Activated T-cell treated with anti-CD3 and anti-CD28 coated beads for 24 hours (primary cell): Measurements from ENCODE around the gene CDHR1.

Source experiments
- DNase-seq: peaks from one replicate; pipeline ENCODE4 v3.0.0-alpha.2; 2020; ENCODE audit warnings: low read depth

CDHR1 gene

GRCh38 chr10:84233940-84234339, 39.6 kb downstream of the CDHR1 start:
- no peak for DNase-seq

GRCh38 chr10:84234479-84234878, 40.1 kb downstream of the CDHR1 start:
- DNase-seq, result no peak

GRCh38 chr10:84235096-84235495, 40.8 kb downstream of the CDHR1 start:
- DNase-seq, result no peak

- DNase-seq, result no peak
Observed at GRCh38 chr10:84236807-84237198, 42.5 kb downstream of the CDHR1 start.

GRCh38 chr10:84237199-84238051, 43.1 kb downstream of the CDHR1 start:
- DNase-seq, result no peak

- DNase-seq, result no peak
Observed at GRCh38 chr10:84238909-84239308, 44.6 kb downstream of the CDHR1 start.

GRCh38 chr10:84241185-84241790, 47.0 kb downstream of the CDHR1 start, which contains the start of gene LRIT1:
TSS of gene LRIT1 (minus strand) at chr10:84241546. CDS start at chr10:84241439, 107 bp downstream.
- no peak for DNase-seq

GRCh38 chr10:84243759-84244158, 49.4 kb downstream of the CDHR1 start:
- DNase-seq, result no peak

- no peak for DNase-seq
Observed at GRCh38 chr10:84244651-84245270, 50.4 kb downstream of the CDHR1 start, which contains the start of gene RGR. TSS of gene RGR (plus strand) at chr10:84245053. CDS start at chr10:84245091, 38 bp downstream.

- no peak for DNase-seq
Observed at GRCh38 chr10:84247496-84247895, 53.2 kb downstream of the CDHR1 start.

GRCh38 chr10:84248794-84249193, 54.5 kb downstream of the CDHR1 start:
- no peak for DNase-seq

GRCh38 chr10:84254552-84255478, 60.5 kb downstream of the CDHR1 start:
- no peak for DNase-seq

- peak; percentile 20 for DNase-seq
Observed at GRCh38 chr10:84256510-84257342, 62.4 kb downstream of the CDHR1 start.

GRCh38 chr10:84257343-84258020, 63.1 kb downstream of the CDHR1 start:
- DNase-seq, result no peak

- DNase-seq, result no peak
Observed at GRCh38 chr10:84258034-84258695, 63.8 kb downstream of the CDHR1 start.

GRCh38 chr10:84261236-84261915, 67.0 kb downstream of the CDHR1 start:
- DNase-seq, result no peak

GRCh38 chr10:84262190-84262956, 68.0 kb downstream of the CDHR1 start:
- no peak for DNase-seq

GRCh38 chr10:84263716-84264115, 69.4 kb downstream of the CDHR1 start:
- DNase-seq, result no peak
